ENCODE measurements around the gene CALN1. TPM values are rescaled to one million over a fixed set of nuclear protein-coding genes. Genes with fewer than 3 reads are reported as not detected.

CALN1 gene
- polyA plus RNA-seq, 3 donors, result under 0.01 TPM; not detected in 2

- Histone ChIP-seq H3K4me3 (replicated peaks in 1 of 3; ENCODE audit: low read depth in 2 of 3, low read length in 3 of 3) (no peak overlapping the region), H3K36me3 (replicated peaks in 1 of 2; ENCODE audit: control insufficient read depth in 1 of 2, insufficient read depth in 2 of 2, low read length in 2 of 2) (no peaks in the 10 kb centered on the region), H4K20me1 (ENCODE audit: insufficient read depth, low read length) (no peaks in the 10 kb centered on the region), H2AFZ (ENCODE audit: insufficient read depth, low read depth, low read length, poor library complexity, severe bottlenecking) (no peak overlapping the region), H3K9me3 (replicated peaks in 1 of 2; ENCODE audit: control insufficient read depth in 1 of 2, insufficient read depth in 1 of 2, low read length in 2 of 2) (peaks cover 0 to 11% of the 10 kb centered on the region in 2 donors), H3K27me3 (ENCODE audit: control insufficient read depth in 2 of 2, insufficient read depth in 2 of 2, low read length in 2 of 2) (no peaks in the 10 kb centered on the region), H3K27ac (ENCODE audit: low read depth in 1 of 2, low read length in 2 of 2) (no peak overlapping the region), H3K4me2 (replicated peaks; ENCODE audit: extremely low read depth, low read length, poor library complexity, severe bottlenecking) (no peak overlapping the region), H3K9ac (ENCODE audit: insufficient read depth, low read length, poor library complexity, severe bottlenecking) (no peak overlapping the region), H3K4me1 (ENCODE audit: control insufficient read depth in 1 of 2, insufficient read depth in 2 of 2, low read length in 2 of 2) (peaks cover 0 to 11% of the 10 kb centered on the region in 2 donors), H3K79me2 (ENCODE audit: insufficient read depth, low read length) (no peaks in the 10 kb centered on the region)
- H3K4me1 Mint-ChIP-seq, result peaks cover 8% of the 10 kb centered on the region
- no peak for TF ChIP-seq CTCF (IDR thresholded peaks at IDR 0.05)
- H3K36me3 Mint-ChIP-seq, result no peaks in the 10 kb centered on the region
- WGBS (ENCODE audit: insufficient coverage), result 82% methylated on average over 3 of the region's 8 CpGs
- no peak overlapping the region for H3K27ac Mint-ChIP-seq
- peaks cover 8 to 45% (median 22%) of the 10 kb centered on the region in 7 donors for H3K9me3 Mint-ChIP-seq
- intact Hi-C loops (cut with micrococcal nuclease), result no loop called here
- H3K4me3 Mint-ChIP-seq, result no peak overlapping the region
- H3K27me3 Mint-ChIP-seq (ENCODE audit: low read depth in 3 of 3), result peaks cover 1 to 3% (median 1%) of the 10 kb centered on the region in 3 donors
- DNase-seq, result no peak
These were observed 544.5 kb downstream of the CALN1 start for GRCh38 chr7:71867626-71868025.

DNA sequence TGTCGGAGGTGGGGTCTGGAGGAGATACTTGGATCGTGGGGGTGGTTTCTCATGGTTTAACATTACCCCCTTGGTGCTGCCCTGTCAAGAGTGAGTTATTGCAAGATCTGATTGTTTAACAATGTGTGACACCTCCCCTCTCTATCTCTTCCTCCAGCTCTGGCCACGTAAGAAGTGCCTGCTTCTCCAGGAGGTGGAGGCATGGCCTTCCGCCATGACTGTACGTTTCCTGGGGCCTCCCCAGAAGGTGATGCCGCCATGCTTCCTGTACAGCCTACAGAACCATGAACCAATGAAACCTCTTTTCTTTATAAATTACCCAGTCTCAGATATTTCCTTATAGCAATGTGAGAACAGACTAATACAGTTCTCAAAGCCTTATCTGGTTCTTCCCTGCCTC lies 547.0 kb downstream of the CALN1 start:
- H4K20me1 ChIP-seq (ENCODE audit: insufficient read depth, low read length), result no peaks in the 10 kb centered on the region
- H3K4me1 ChIP-seq (ENCODE audit: control insufficient read depth in 1 of 2, insufficient read depth in 2 of 2, low read length in 2 of 2), result peaks cover 0 to 11% of the 10 kb centered on the region in 2 donors
- H3K27me3 ChIP-seq (ENCODE audit: control insufficient read depth in 2 of 2, insufficient read depth in 2 of 2, low read length in 2 of 2), result no peaks in the 10 kb centered on the region
- H3K36me3 ChIP-seq (replicated peaks in 1 of 2; ENCODE audit: control insufficient read depth in 1 of 2, insufficient read depth in 2 of 2, low read length in 2 of 2), result no peaks in the 10 kb centered on the region
- DNase-seq, result no peak
- no peak overlapping the region for H3K27ac Mint-ChIP-seq
- no peak overlapping the region for H3K4me3 ChIP-seq (replicated peaks in 1 of 3; ENCODE audit: low read depth in 2 of 3, low read length in 3 of 3)
- no peak overlapping the region for H2AFZ ChIP-seq (ENCODE audit: insufficient read depth, low read depth, low read length, poor library complexity, severe bottlenecking)
- H3K9me3 Mint-ChIP-seq, result peaks cover 10 to 60% (median 25%) of the 10 kb centered on the region in 7 donors
- peaks cover 1 to 4% (median 1%) of the 10 kb centered on the region in 3 donors for H3K27me3 Mint-ChIP-seq (ENCODE audit: low read depth in 3 of 3)
- intact Hi-C loops (cut with micrococcal nuclease), result no loop called here
- no peak overlapping the region for H3K9ac ChIP-seq (ENCODE audit: insufficient read depth, low read length, poor library complexity, severe bottlenecking)
- H3K4me2 ChIP-seq (replicated peaks; ENCODE audit: extremely low read depth, low read length, poor library complexity, severe bottlenecking), result no peak overlapping the region
- no peak for TF ChIP-seq CTCF (IDR thresholded peaks at IDR 0.05)
- no peak overlapping the region for H3K4me3 Mint-ChIP-seq
- H3K79me2 ChIP-seq (ENCODE audit: insufficient read depth, low read length), result no peaks in the 10 kb centered on the region
- H3K9me3 ChIP-seq (replicated peaks in 1 of 2; ENCODE audit: control insufficient read depth in 1 of 2, insufficient read depth in 1 of 2, low read length in 2 of 2), result peaks cover 0 to 19% of the 10 kb centered on the region in 2 donors
- H3K4me1 Mint-ChIP-seq, result peaks cover 8% of the 10 kb centered on the region
- no peak overlapping the region for H3K27ac ChIP-seq (ENCODE audit: low read depth in 1 of 2, low read length in 2 of 2)
- 70% methylated on average over 5 of the region's 6 CpGs for WGBS (ENCODE audit: insufficient coverage)
- H3K36me3 Mint-ChIP-seq, result no peaks in the 10 kb centered on the region

Data from CD14-positive monocyte (primary cell).